Measurements from ENCODE around the gene WIPF2. TPM values are rescaled to one million over a fixed set of nuclear protein-coding genes. Genes with fewer than 3 reads are reported as not detected.
A peak's percentile ranks its signal among the peaks of the same experiment; 100 is the strongest.

The WIPF2 gene
- total and polyA plus RNA-seq, 8 donors: 6.3 to 21.7 (median 13.8) TPM

- Histone ChIP-seq H3K9me3 (no peaks in the 10 kb centered on the region), H3K36me3 (no peaks in the 10 kb centered on the region), H3K27me3 (no peaks in the 10 kb centered on the region), H3K4me3 (no peak overlapping the region), H3K4me1 (peaks cover 14 to 67% (median 26%) of the 10 kb centered on the region in 3 donors), H3K27ac (peak overlapping the region; percentile 58 to 80 (median 64))
- FAIRE-seq (no peak), ATAC-seq (no peak), DNase-seq (peak in 3 of 6 donors; percentile 17 to 25 (median 24))
- intact Hi-C loops (cut with DNase I): no loop called here
- WGBS, 2 donors: 56 to 64% methylated on average over 9 of the region's 9 CpGs
- TF ChIP-seq CTCF (IDR thresholded peaks at IDR 0.05): no peak
Observed at GRCh38 chr17:40315678-40316570, 96.8 kb downstream of the WIPF2 start.

- ATAC-seq: peak; percentile 6 to 22 (median 12)
- TF ChIP-seq CTCF (IDR thresholded peaks at IDR 0.05): no peak
- 15 to 18% methylated on average over 35 to 38 of the region's 38 CpGs for WGBS, 2 donors
- no peaks in the 10 kb centered on the region for H3K36me3 ChIP-seq
- peaks cover 9 to 64% (median 26%) of the 10 kb centered on the region in 3 donors for H3K4me1 ChIP-seq
- H3K27me3 ChIP-seq: no peaks in the 10 kb centered on the region
- peak overlapping the region in 1 of 4 donors; percentile 100 for H3K4me3 ChIP-seq
- intact Hi-C loops (cut with DNase I): no loop called here
- peak overlapping the region; percentile 58 to 80 (median 64) for H3K27ac ChIP-seq
- peak; percentile 46 to 85 (median 67) for DNase-seq
- FAIRE-seq: no peak
- no peaks in the 10 kb centered on the region for H3K9me3 ChIP-seq
Observed at GRCh38 chr17:40316571-40317344, 97.7 kb downstream of the WIPF2 start.

- intact Hi-C loops (cut with DNase I): no loop called here
- DNase-seq (peak in 2 of 6 donors; percentile 41 to 60), ATAC-seq (peak in 3 of 4 donors; percentile 16 to 27 (median 24)), FAIRE-seq (no peak)
- H3K27ac ChIP-seq: peak overlapping the region; percentile 58 to 80 (median 64)
- H3K27me3 ChIP-seq: no peaks in the 10 kb centered on the region
- no peaks in the 10 kb centered on the region for H3K9me3 ChIP-seq
- 4 to 5% methylated on average over 6 of the region's 6 CpGs for WGBS, 2 donors
- peaks cover 8 to 63% (median 26%) of the 10 kb centered on the region in 3 donors for H3K4me1 ChIP-seq
- H3K36me3 ChIP-seq: no peaks in the 10 kb centered on the region
- peak overlapping the region in 2 of 4 donors; percentile 90 to 100 for H3K4me3 ChIP-seq
- TF ChIP-seq CTCF (IDR thresholded peaks at IDR 0.05): peak in 2 of 4 donors; percentile 14 to 23
Observed at GRCh38 chr17:40317345-40317873, 98.3 kb downstream of the WIPF2 start.

GRCh38 chr17:40317880-40318829 is 99.1 kb downstream of the WIPF2 start:
- FAIRE-seq (no peak), ATAC-seq (peak; percentile 92 to 97 (median 94)), DNase-seq (peak; percentile 91 to 97 (median 94))
- H3K4me1 ChIP-seq: peaks cover 8 to 56% (median 22%) of the 10 kb centered on the region in 3 donors
- H3K36me3 ChIP-seq: no peaks in the 10 kb centered on the region
- H3K9me3 ChIP-seq: no peaks in the 10 kb centered on the region
- intact Hi-C loops (cut with DNase I): no loop called here
- WGBS, 2 donors: 0% methylated on average over 68 to 70 of the region's 70 CpGs
- peak overlapping the region; percentile 58 to 82 (median 70) for H3K27ac ChIP-seq
- no peak for TF ChIP-seq CTCF (IDR thresholded peaks at IDR 0.05)
- H3K4me3 ChIP-seq: peak overlapping the region; percentile 90 to 100 (median 98)
- no peaks in the 10 kb centered on the region for H3K27me3 ChIP-seq
